Neural cell (in vitro differentiated cells): ENCODE measurements around the gene ADARB1. TPM values are rescaled to one million over a fixed set of nuclear protein-coding genes. Genes with fewer than 3 reads are reported as not detected.

Experiments
- H2AFZ ChIP-seq: fragments of 200-600, 300-800 bp; sonication (generic), shearing (Covaris generic); 2 replicates; pipeline ENCODE4 v1.6.0; 2014; ENCODE audit warnings: low read depth, mild to moderate bottlenecking, antibody characterized with exemption, low read length, moderate library complexity
- H3F3A ChIP-seq: fragments of 200-600 bp; shearing (Covaris generic); 2 replicates; pipeline ENCODE4 v1.6.1; 2016; ENCODE audit warnings: mild to moderate bottlenecking, moderate library complexity, mixed read lengths, antibody characterized with exemption, low read length; ENCODE audit not compliant: insufficient read depth, poor library complexity, severe bottlenecking
- H3K27ac ChIP-seq: fragments of 200-600, 300-800 bp; sonication (generic), shearing (Covaris generic); 2 replicates; pipeline ENCODE4 v1.5.1; 2014; ENCODE audit warnings: mild to moderate bottlenecking, low read length, moderate library complexity
- H3K27me3 ChIP-seq: fragments of 300-800, 200-600 bp; sonication (generic), shearing (Covaris generic); 2 replicates; pipeline ENCODE4 v1.6.0; 2014; ENCODE audit warnings: mild to moderate bottlenecking, low read depth, low read length, moderate library complexity; ENCODE audit not compliant: insufficient read depth
- H3K36me3 ChIP-seq: fragments of 300-800, 200-600 bp; sonication (generic), shearing (Covaris generic); 2 replicates; pipeline ENCODE4 v1.5.1; 2014; ENCODE audit warnings: mild to moderate bottlenecking, antibody characterized with exemption, low read length, moderate library complexity; ENCODE audit not compliant: insufficient read depth
- H3K4me2 ChIP-seq: fragments of 300-800, 200-600 bp; sonication (generic), shearing (Covaris generic); 2 replicates; pipeline ENCODE4 v1.6.0; 2014; ENCODE audit warnings: mild to moderate bottlenecking, low read length
- H3K4me3 ChIP-seq: fragments of 300-800, 200-600 bp; sonication (generic), shearing (Covaris generic); 2 replicates; pipeline ENCODE4 v1.5.1; 2014; ENCODE audit warnings: mild to moderate bottlenecking, low read length, moderate library complexity
- H3K79me2 ChIP-seq: fragments of 200-600 bp; shearing (Covaris generic); replicated peaks from 2 replicates; pipeline ENCODE4 v1.6.0; 2014; ENCODE audit warnings: mild to moderate bottlenecking, low read length, moderate library complexity; ENCODE audit not compliant: insufficient read depth
- H3K9ac ChIP-seq: fragments of 300-800, 200-600 bp; sonication (generic), shearing (Covaris generic); 2 replicates; pipeline ENCODE4 v1.6.1; 2016; ENCODE audit warnings: mild to moderate bottlenecking, low read length, mixed read lengths
- H3K9me2 ChIP-seq: fragments of 200-600 bp; shearing (Covaris generic); 2 replicates; pipeline ENCODE4 v1.6.1; 2016; ENCODE audit warnings: mild to moderate bottlenecking, low read length, mixed read lengths; ENCODE audit not compliant: insufficient read depth
- H3K9me3 ChIP-seq: fragments of 200-600, 300-800 bp; sonication (generic), shearing (Covaris generic); 2 replicates; pipeline ENCODE4 v1.6.1; 2016; ENCODE audit warnings: mild to moderate bottlenecking, mixed run types, low read length, moderate library complexity, mixed read lengths
- H4K20me1 ChIP-seq: fragments of 200-600 bp; shearing (Covaris generic); 2 replicates; pipeline ENCODE4 v1.6.1; 2016; ENCODE audit warnings: mild to moderate bottlenecking, mixed run types; ENCODE audit not compliant: insufficient read depth
- CTCF ChIP-seq: fragments of 450-650 bp; IDR thresholded peaks from 2 replicates; pipeline ENCODE4 v1.5.1; 2014; ENCODE audit warnings: antibody characterized with exemption, mild to moderate bottlenecking, moderate library complexity; ENCODE audit not compliant: poor library complexity, severe bottlenecking
- EP300 ChIP-seq: fragments of 450-650 bp; conservative IDR thresholded peaks from 2 replicates; pipeline ENCODE4 v1.6.1; 2014; ENCODE audit warnings: antibody characterized with exemption, mild to moderate bottlenecking, moderate library complexity; ENCODE audit not compliant: poor library complexity, severe bottlenecking
- EZH2 ChIP-seq: fragments of 200-600, 300-800 bp; shearing (Covaris generic), sonication (generic); IDR thresholded peaks from 2 replicates; pipeline ENCODE4 v1.6.1; 2014; ENCODE audit warnings: antibody characterized with exemption, low read length, borderline replicate concordance, mild to moderate bottlenecking; ENCODE audit not compliant: insufficient read depth, poor library complexity, severe bottlenecking
- MXI1 ChIP-seq: fragments of 450-650 bp; conservative IDR thresholded peaks from 2 replicates; pipeline ENCODE4 v1.6.1; 2014; ENCODE audit warnings: antibody characterized with exemption, mild to moderate bottlenecking; ENCODE audit not compliant: poor library complexity, severe bottlenecking
- POLR2AphosphoS5 ChIP-seq: IDR thresholded peaks from 2 replicates; pipeline ENCODE4 v1.6.1; 2012
- RAD21 ChIP-seq: fragments of 450-650 bp; conservative IDR thresholded peaks from 2 replicates; pipeline ENCODE4 v1.6.1; 2014; ENCODE audit warnings: antibody characterized with exemption, mild to moderate bottlenecking, moderate library complexity
- REST ChIP-seq: IDR thresholded peaks from 2 replicates; pipeline ENCODE4 v1.6.1; 2012; ENCODE audit warnings: borderline replicate concordance
- SMC3 ChIP-seq: fragments of 450-650 bp; conservative IDR thresholded peaks from 2 replicates; pipeline ENCODE4 v1.6.1; 2014; ENCODE audit warnings: antibody characterized with exemption, mild to moderate bottlenecking, moderate library complexity; ENCODE audit not compliant: poor library complexity
- TAF1 ChIP-seq: IDR thresholded peaks from 2 replicates; pipeline ENCODE4 v1.6.1; 2012; ENCODE audit warnings: low read depth
- polyA plus RNA-seq: library from polyadenylated mRNA; depleted of rRNA; stranded (reverse); fragments of >200 nt; gene quantifications from 2 replicates; pipeline ENCODE4 v1.2.3, GENCODE V29; 2014

The ADARB1 gene
- polyA plus RNA-seq, 1 donor from 2014 or later = 8.9 TPM

- no peak overlapping the region for H3K4me3 ChIP-seq
- H3K9me3 ChIP-seq = no peaks in the 10 kb centered on the region
- H3K9me2 ChIP-seq = no peaks in the 10 kb centered on the region
- H3F3A ChIP-seq = no peaks in the 10 kb centered on the region
- no peaks in the 10 kb centered on the region for H3K79me2 ChIP-seq
- H4K20me1 ChIP-seq = no peaks in the 10 kb centered on the region
- H3K27me3 ChIP-seq = no peaks in the 10 kb centered on the region
- TF ChIP-seq CTCF = no peak
- no peak for TF ChIP-seq TAF1
- TF ChIP-seq EP300 = no peak
- TF ChIP-seq MXI1 = no peak
- no peak for TF ChIP-seq EZH2
- no peak for TF ChIP-seq RAD21
- no peak for TF ChIP-seq POLR2AphosphoS5
- TF ChIP-seq SMC3 = no peak
- TF ChIP-seq REST = no peak
- H3K4me2 ChIP-seq = no peak overlapping the region
- no peak overlapping the region for H3K27ac ChIP-seq
- no peak overlapping the region for H2AFZ ChIP-seq
- no peaks in the 10 kb centered on the region for H3K36me3 ChIP-seq
- no peak overlapping the region for H3K9ac ChIP-seq
Observed at GRCh38 chr21:45154511-45155508, 80.4 kb downstream of the ADARB1 start.

GRCh38 chr21:45155910-45156309, 81.5 kb downstream of the ADARB1 start:
- Histone ChIP-seq H3K79me2 (no peaks in the 10 kb centered on the region), H3K27ac (no peak overlapping the region), H3K9me2 (no peaks in the 10 kb centered on the region), H4K20me1 (no peaks in the 10 kb centered on the region), H3K9me3 (no peaks in the 10 kb centered on the region), H3K27me3 (no peaks in the 10 kb centered on the region), H2AFZ (no peak overlapping the region), H3K4me2 (no peak overlapping the region), H3K36me3 (no peaks in the 10 kb centered on the region), H3F3A (no peaks in the 10 kb centered on the region), H3K9ac (no peak overlapping the region), H3K4me3 (no peak overlapping the region)
- TF ChIP-seq MXI1 (no peak), REST (no peak), EZH2 (no peak), TAF1 (no peak), RAD21 (no peak), POLR2AphosphoS5 (no peak), EP300 (no peak), CTCF (no peak), SMC3 (no peak)
